Activated naive CD8-positive, alpha-beta T cell treated with anti-CD3 and anti-CD28 coated beads, Interleukin-2, amount 50 U/mL, for 24 hours (primary cell): ENCODE data around the gene AHSG.

ENCODE experiments used
- ATAC-seq: fragments of 150-1000 bp; cut with Tn5 transposase; one replicate; pipeline ENCODE4 v1.10.0; 2021
- DNase-seq: peaks from one replicate; pipeline ENCODE4 v3.0.0; 2021
- H3K27ac Mint-ChIP-seq: one replicate; pipeline ENCODE4 v1.8.0; 2021; ENCODE audit warnings: mild to moderate bottlenecking, mixed read lengths
- H3K27me3 Mint-ChIP-seq: one replicate; pipeline ENCODE4 v1.8.0; 2021; ENCODE audit warnings: mixed read lengths
- H3K36me3 Mint-ChIP-seq: one replicate; pipeline ENCODE4 v1.8.0; 2021; ENCODE audit warnings: low read depth, mixed read lengths
- H3K4me1 Mint-ChIP-seq: one replicate; pipeline ENCODE4 v1.8.0; 2021; ENCODE audit warnings: mixed read lengths
- H3K4me3 Mint-ChIP-seq: one replicate; pipeline ENCODE4 v1.8.0; 2021; ENCODE audit warnings: mild to moderate bottlenecking, moderate library complexity, mixed read lengths
- H3K9me3 Mint-ChIP-seq: one replicate; pipeline ENCODE4 v1.8.0; 2021; ENCODE audit warnings: mixed read lengths

Gene AHSG

GRCh38 chr3:186664119-186664495, 51.2 kb downstream of the AHSG start:
- ATAC-seq (no peak), DNase-seq (no peak)
- H3K4me3 Mint-ChIP-seq = no peak overlapping the region
- no peaks in the 10 kb centered on the region for H3K36me3 Mint-ChIP-seq
- H3K4me1 Mint-ChIP-seq = peaks cover 5% of the 10 kb centered on the region
- H3K27ac Mint-ChIP-seq = no peak overlapping the region
- H3K9me3 Mint-ChIP-seq = no peaks in the 10 kb centered on the region
- H3K27me3 Mint-ChIP-seq = peaks cover 11% of the 10 kb centered on the region

GRCh38 chr3:186664506-186664905, 51.6 kb downstream of the AHSG start:
- Mint-ChIP-seq H3K27me3 (peaks cover 11% of the 10 kb centered on the region), H3K4me1 (peaks cover 9% of the 10 kb centered on the region), H3K4me3 (no peak overlapping the region), H3K27ac (no peak overlapping the region), H3K36me3 (no peaks in the 10 kb centered on the region), H3K9me3 (no peaks in the 10 kb centered on the region)
- ATAC-seq = no peak
- DNase-seq = no peak

GRCh38 chr3:186665625-186666188, 52.8 kb downstream of the AHSG start, which contains the start of gene HRG:
TSS of gene HRG (plus strand) at chr3:186666014. CDS start at chr3:186666032, 18 bp downstream.
- Mint-ChIP-seq H3K36me3 (no peaks in the 10 kb centered on the region), H3K4me1 (peaks cover 17% of the 10 kb centered on the region), H3K9me3 (no peaks in the 10 kb centered on the region), H3K27ac (no peak within 1 kb of the TSS), H3K4me3 (no peak within 1 kb of the TSS), H3K27me3 (peaks cover 11% of the 10 kb centered on the region)
- ATAC-seq (no peak), DNase-seq (no peak)

- no peak overlapping the region for H3K4me3 Mint-ChIP-seq
- no peaks in the 10 kb centered on the region for H3K9me3 Mint-ChIP-seq
- no peak overlapping the region for H3K27ac Mint-ChIP-seq
- no peak for ATAC-seq
- no peaks in the 10 kb centered on the region for H3K36me3 Mint-ChIP-seq
- H3K27me3 Mint-ChIP-seq = peaks cover 15% of the 10 kb centered on the region
- H3K4me1 Mint-ChIP-seq = peaks cover 17% of the 10 kb centered on the region
- DNase-seq = no peak
These were observed 55.6 kb downstream of the AHSG start for GRCh38 chr3:186668426-186668825.

- ATAC-seq (no peak), DNase-seq (no peak)
- peaks cover 17% of the 10 kb centered on the region for H3K4me1 Mint-ChIP-seq
These were observed 56.7 kb downstream of the AHSG start for GRCh38 chr3:186669378-186670084.

GRCh38 chr3:186670155-186670554, 57.3 kb downstream of the AHSG start:
- no peak for DNase-seq
- Mint-ChIP-seq H3K36me3 (no peaks in the 10 kb centered on the region), H3K4me1 (peaks cover 17% of the 10 kb centered on the region)

More at GRCh38 chr3:186669378-186670084, 56.7 kb downstream of the AHSG start:
- Mint-ChIP-seq H3K9me3 (no peaks in the 10 kb centered on the region), H3K36me3 (no peaks in the 10 kb centered on the region), H3K4me3 (no peak overlapping the region), H3K27ac (no peak overlapping the region), H3K27me3 (peaks cover 13% of the 10 kb centered on the region)

More at GRCh38 chr3:186670155-186670554, 57.3 kb downstream of the AHSG start:
- Mint-ChIP-seq H3K9me3 (no peaks in the 10 kb centered on the region), H3K4me3 (no peak overlapping the region), H3K27ac (no peak overlapping the region), H3K27me3 (peaks cover 17% of the 10 kb centered on the region)
- ATAC-seq = no peak
